OCI-M2 (cell line): ENCODE measurements around the gene AP1G1.
"Not testable (repeated sequence)": the region's sequence is repeated elsewhere in the genome, so short reads cannot be mapped to it uniquely, and the experiment has no call there.

Experiments used
- DNase-seq: peaks from one replicate; lab custom pipeline; 2025; ENCODE audit not compliant: unreplicated experiment; lab: John Stamatoyannopoulos, UW

Gene AP1G1

DNA sequence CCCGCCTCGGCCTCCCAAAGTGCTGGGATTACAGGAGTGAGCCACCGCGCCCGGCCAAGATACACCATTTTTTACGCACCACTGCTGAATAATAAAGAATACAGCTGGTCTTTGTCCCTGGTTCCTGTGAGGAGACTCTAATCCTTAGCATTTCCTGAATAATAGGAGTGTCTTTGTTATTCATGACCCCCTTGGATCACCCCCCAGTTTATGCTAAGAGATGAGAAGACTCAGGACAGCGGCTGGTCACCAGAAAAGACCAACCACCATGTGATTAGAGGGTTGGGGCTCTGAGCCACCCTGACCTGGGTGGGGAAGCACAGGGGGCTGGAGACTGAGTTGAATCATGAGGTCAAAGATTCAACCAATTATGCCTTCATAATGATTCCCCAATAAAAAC, 101.4 kb downstream of the AP1G1 start:
- DNase-seq, result no peak

DNA sequence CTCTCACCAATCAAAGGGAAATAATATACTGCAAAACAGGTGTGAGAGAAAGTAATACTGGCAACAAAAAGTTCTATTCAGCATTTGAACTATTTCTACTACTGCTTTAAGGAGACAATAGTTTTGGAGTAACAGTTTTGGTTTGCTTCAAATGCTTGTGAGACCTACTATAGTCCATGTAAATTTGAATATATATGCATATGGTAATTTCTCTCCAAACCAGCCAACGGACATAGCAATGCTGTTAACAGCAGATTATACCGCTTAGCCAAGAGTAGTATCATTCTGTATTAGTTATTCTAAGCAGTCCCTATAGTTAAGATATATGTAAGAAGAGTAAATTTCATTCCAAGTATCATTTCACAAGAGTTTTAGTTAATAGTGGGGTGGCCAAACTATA, 102.6 kb downstream of the AP1G1 start:
- DNase-seq, result no peak

DNA sequence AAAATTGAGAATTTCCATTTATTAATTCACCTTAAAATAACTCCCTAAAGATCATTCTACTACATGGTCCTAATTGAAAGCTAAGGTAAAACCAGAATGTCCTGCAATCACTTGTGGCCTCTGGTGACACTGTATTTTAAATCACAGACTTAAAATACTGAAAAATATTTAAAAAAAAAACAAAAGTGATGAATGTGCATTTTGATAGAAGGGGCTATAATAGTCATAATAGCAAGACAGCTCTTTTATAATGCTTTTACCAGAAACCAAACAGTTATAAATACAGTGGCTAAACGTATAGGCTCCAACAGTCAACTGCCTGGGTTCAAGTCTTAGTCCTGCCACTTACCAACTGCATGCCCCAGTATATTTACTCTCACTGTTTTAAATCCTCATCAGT, 105.3 kb downstream of the AP1G1 start:
- DNase-seq, result no peak

DNA sequence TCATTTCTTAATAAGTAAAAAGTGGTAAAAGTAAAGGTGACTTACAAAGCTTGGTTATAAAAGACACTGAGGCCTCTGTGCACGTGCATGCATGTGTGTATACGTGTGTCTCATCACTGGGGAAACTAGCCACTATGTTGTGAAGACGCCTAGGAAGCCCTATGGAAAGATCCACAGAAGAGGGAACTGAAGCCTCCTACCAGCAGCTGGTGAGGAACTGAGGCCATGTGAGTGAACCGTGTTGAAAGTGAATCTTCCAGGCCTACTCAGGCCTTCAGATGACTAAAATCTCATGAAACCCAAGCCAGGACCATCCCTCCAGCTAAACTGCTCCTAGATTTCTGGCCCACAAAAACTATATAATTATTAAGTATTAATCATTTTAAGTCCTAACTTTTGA, 107.8 kb downstream of the AP1G1 start:
- DNase-seq, result no peak

DNA sequence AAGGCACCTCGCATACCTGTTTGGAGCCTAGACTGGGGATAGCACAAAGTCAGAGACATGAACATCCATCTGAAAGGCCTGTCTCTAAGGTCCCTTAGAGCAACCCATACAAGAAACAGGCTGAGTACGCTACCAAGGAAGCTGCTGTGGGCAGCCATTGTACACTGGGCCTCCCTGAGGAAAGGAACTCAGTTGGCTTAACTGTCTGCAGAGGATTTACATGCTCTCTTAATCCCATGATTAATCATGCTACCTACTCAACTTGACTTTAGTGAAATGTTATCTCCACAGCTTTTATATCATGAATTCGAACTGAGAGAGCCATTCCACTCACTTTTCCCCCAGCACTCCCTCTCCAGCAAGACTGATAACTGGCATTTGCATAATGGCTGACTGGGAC, 110.1 kb downstream of the AP1G1 start:
- no peak for DNase-seq

DNA sequence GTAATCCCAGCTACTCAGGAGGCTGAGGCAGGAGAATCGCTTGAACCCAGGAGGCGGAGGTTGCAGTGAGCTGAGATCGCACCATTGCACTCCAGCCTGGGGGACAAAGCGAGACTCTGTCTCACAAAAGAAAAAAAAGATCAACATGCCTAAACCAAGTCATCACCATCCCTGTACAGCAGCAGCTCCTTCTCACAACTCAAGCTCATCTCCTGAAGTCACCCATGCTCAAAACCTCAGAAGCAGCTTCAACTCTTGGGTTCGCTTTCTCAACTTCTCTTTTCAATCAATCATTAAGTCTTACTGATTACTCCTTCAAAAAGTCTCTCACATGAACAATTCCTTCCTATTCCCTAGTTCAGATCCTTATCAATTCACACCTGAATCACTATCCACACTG, 115.5 kb downstream of the AP1G1 start:
- DNase-seq, result no peak

DNA sequence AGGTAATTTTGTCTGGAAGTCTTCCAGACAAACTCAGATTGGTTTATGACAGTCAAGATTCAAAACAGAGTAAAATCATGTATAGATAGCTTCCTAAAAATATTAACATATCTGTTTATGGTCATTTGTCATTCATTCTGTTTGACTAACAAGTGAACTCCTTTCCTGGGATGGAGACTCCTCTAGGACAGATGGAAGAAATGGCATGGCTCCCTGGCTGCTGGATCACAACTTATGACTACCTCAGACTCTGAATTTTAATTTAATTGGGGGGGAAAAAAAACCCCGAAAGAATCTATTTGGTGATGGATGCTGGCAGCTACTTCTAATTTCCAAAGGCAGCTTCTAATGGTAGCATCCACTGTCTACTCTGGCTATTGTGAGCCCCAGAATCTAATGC, 118.7 kb downstream of the AP1G1 start:
- no peak for DNase-seq

DNA sequence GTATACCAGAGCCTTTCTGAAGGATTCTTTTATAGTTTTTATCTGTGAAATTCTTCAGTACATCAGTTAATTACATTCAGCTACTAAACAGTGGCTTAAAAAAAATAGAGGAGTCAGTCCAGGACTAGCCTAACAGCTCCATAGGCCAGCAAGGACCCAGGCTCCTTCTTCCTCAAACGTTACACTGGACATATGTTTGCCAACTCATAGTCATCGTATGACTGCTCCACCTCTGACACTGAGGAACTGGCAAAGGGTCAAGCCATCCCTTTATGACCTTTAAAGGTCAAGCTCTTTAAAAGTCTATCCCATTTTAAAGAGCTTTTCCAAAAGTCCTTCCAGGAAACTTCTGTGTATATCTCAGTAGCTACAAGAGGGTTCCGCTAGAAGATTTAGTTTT, 120.8 kb downstream of the AP1G1 start:
- DNase-seq, result no peak

DNA sequence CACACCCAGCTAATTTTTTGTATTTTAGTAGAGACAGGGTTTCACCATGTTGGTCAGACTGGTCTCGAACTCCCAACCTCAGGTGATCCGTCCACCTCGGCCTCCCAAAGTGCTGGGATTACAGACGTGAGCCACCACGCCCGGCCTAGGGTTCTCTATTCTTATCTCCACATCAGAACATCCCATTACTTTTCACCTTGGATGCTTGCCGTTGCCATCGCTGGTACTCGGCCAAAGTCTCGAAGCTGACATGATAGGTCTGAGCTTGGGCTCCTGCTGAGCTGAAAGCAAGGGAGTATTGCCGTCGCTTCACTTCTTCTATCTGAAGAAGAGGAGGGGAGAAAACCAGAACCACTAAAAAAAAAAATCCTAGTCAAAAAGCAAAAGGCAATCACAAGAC, 124.4 kb downstream of the AP1G1 start:
- DNase-seq, result not testable (repeated sequence)

DNA sequence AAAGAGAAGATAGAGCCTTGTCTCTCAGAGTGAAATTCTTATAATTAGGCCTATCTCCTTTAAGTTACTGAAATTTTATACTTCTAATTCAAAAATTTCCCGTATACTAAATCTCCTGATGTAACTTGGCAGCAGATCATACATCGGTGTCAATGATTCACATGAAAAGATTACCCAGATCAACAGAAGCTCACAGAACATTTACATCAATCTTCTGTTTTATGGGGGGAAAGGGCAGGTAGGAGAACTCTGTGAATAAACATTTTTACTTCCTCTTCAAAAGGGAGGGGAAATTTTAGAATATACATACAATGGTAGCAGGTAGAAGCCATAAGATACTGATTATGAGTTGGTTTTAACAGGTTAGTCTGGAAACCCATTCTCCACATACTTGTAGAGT, 127.3 kb downstream of the AP1G1 start:
- DNase-seq, result no peak
